GM21528 (cell line): ENCODE results near the gene GGTLC2.

Experiments used
- ATAC-seq: cut with Tn5 transposase; IDR thresholded peaks from one replicate; pipeline ENCODE4 v1.9.1; 2021; ENCODE audit warnings: mild to moderate bottlenecking, moderate library complexity; ENCODE audit not compliant: unreplicated experiment, low FRiP score

GGTLC2 gene

DNA sequence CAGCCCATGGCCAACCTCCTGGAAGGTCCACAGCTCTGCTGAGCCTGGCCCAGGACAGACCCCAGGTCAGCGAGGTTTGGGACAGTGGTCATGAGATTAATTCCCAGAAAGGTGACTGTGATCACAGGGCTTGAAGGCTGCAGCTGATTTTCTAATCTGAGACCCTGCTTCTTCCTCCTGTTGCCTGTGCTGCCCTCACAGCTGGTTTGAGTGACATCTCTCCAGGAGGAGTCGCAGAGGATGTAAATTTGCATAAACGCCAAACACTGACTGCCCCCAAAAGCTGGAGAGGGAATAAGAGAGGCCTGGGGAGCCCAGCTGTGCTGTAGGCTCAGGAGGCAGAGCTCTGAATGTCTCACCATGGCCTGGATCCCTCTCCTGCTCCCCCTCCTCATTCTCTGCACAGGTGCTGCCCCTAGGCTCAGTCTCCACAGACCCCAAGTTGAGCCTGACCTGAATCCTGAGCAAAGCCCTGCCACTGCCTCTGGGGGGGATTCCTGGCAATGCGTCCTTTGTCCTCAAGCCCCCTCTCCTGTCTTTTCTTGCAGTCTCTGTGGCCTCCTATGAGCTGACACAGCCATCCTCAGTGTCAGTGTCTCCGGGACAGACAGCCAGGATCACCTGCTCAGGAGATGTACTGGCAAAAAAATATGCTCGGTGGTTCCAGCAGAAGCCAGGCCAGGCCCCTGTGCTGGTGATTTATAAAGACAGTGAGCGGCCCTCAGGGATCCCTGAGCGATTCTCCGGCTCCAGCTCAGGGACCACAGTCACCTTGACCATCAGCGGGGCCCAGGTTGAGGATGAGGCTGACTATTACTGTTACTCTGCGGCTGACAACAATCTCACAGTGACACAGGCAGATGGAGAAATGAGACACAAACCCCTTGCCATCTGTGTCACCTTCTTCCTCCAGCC is 23.8 kb downstream of the GGTLC2 start:
- no peak for ATAC-seq

GRCh38 chr22:22669093-22669492 is 24.7 kb downstream of the GGTLC2 start:
- ATAC-seq: no peak

GRCh38 chr22:22670076-22670795 is 25.8 kb downstream of the GGTLC2 start:
- no peak for ATAC-seq

DNA sequence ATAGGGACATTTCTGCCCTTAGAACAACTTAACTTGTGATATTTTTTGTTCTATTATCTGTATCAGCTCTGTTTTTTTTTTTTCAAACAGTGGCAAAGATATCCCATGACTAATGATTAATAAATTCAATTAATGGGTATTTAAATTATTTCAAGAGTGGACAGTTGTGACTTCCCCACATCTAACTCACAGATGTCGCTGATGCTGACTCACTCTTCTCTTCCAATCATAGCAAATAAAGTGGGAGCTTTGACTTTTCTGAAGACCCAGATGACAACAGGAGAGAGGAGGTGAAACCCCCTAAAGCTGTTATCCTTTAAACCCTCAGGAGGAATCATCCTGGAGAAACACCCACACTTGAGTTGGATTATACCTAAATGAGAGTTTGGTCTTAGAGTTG is 27.1 kb downstream of the GGTLC2 start:
- no peak for ATAC-seq

- ATAC-seq: no peak
Observed at GRCh38 chr22:22673099-22673498, 28.7 kb downstream of the GGTLC2 start.

DNA sequence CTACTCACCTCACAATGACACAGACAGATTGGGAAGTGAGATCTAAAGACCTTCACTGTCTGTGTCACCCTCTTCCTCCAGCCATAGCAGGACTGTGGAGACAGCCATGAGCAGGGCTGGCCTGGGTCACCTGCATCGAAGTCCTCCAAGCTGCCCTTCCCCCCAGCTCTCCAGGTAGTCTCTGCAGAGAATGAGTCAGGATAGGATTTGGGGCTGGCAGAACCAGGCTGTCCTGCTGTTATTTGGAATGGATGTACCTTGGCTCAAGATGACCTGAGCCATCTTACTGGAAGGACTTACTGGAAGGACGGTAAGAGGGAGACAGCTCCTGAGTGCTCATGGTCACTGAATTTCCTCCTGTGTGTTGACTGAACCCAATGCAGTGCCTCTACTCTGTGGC is 29.2 kb downstream of the GGTLC2 start:
- no peak for ATAC-seq

DNA sequence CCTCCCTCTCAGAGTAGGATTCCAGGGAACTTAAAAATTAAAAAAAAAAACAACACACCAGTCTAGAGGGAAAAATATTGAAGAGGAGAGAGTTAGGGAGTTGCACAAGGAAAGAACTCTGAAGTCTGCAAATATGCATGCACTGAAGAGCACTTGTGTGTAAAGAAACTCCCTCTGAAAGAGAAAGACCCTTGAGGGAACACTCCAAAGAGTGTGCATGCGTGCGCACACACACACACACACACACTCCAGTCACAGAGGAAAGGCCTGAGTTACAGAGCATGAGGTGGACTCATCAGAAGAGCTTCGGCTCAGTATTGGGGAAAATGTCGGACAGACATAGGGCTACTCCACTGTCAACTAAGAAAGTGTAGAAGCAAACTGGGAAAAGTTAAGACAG is 30.1 kb downstream of the GGTLC2 start:
- no peak for ATAC-seq

GRCh38 chr22:22678970-22679369 is 34.6 kb downstream of the GGTLC2 start:
- ATAC-seq: no peak

DNA sequence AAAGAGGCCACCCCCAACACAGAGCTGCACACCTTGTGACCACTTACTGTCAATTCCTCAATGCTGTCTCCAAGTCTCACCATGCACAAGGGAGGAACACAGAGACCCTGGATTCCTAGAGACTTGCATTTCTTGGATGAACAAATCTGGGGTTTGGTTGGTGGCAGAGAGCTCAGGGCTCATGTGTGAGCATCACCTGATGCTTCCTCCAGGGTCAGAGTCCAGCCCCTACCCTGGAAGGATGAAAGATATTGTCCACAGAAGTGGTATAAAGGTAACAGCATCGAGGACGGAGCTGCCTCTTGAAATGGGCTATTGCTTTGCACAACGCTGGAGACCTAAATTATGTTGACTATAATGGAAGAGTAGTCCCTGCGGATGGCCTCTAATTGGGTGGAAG is 36.0 kb downstream of the GGTLC2 start:
- no peak for ATAC-seq

GRCh38 chr22:22681221-22681739 is 36.9 kb downstream of the GGTLC2 start:
- no peak for ATAC-seq

- no peak for ATAC-seq
Observed at GRCh38 chr22:22682196-22682595, 37.8 kb downstream of the GGTLC2 start.

GRCh38 chr22:22682807-22683667 is 38.6 kb downstream of the GGTLC2 start:
- ATAC-seq: no peak

- no peak for ATAC-seq
Observed at GRCh38 chr22:22683668-22684361, 39.4 kb downstream of the GGTLC2 start.

DNA sequence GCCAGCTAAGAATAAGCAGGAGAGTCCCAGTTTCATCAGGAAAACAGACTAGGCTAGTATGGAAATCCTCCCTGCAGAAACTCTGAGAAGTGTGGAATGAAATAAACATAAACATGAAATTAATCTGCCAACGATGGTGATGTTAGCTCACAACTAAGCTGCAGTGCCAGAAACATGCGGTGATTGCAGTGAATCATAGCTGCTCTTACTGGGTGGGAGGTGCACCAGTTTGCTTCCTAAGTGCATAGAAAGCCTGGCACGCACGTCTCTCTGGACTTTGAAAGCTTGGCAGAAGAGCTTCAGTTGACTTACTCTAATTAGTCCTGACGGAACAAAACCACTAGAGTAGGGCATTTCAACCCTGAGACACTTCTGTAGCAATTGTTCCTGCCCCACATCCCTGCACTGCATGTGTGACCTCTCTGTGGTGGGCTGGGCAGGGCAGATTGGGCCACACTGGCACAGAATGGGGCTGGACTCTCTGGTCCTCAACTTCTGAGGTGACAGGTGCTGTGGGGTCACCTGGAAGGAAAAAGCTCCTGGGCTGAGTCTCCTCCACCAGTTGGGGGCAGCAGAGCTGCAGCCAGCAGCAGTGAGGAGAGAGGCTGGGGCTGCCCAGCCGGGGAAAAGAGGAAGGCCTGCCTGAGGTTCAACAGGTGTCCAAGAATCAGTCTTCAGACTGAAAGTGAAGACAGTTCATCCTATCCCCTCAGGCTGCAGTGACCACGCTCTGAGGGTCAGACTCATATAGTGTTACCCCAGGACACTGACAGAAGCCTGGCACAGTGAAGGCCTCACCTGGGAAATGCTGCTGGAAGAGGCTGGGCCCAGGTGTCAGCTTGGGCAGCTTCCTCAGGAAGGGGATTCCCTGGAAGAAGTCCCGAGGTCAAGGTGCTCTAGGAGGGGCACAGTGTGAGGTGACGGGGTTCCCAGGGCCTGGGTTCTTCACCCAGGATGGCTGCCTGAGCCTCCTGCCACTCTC is 40.5 kb downstream of the GGTLC2 start:
- no peak for ATAC-seq

DNA sequence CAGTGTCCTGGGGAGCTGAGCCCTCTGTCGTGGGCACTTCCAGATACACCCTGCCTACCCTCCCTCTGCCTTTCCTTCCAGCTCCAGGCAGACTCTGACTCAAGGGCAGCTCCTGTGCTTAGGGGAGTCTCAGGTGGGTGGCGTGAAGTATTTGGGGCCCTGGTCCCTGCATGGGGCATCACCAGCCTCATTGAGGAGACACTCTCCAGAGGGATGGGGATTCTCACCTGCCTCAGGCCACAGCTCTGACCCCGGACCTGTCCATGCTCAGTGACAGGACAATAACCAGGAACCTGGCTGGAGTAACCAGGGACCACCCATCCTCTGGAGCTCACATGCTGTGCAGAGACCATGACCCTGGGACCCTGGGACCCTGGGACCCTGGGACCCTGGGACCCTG is 41.2 kb downstream of the GGTLC2 start:
- no peak for ATAC-seq

DNA sequence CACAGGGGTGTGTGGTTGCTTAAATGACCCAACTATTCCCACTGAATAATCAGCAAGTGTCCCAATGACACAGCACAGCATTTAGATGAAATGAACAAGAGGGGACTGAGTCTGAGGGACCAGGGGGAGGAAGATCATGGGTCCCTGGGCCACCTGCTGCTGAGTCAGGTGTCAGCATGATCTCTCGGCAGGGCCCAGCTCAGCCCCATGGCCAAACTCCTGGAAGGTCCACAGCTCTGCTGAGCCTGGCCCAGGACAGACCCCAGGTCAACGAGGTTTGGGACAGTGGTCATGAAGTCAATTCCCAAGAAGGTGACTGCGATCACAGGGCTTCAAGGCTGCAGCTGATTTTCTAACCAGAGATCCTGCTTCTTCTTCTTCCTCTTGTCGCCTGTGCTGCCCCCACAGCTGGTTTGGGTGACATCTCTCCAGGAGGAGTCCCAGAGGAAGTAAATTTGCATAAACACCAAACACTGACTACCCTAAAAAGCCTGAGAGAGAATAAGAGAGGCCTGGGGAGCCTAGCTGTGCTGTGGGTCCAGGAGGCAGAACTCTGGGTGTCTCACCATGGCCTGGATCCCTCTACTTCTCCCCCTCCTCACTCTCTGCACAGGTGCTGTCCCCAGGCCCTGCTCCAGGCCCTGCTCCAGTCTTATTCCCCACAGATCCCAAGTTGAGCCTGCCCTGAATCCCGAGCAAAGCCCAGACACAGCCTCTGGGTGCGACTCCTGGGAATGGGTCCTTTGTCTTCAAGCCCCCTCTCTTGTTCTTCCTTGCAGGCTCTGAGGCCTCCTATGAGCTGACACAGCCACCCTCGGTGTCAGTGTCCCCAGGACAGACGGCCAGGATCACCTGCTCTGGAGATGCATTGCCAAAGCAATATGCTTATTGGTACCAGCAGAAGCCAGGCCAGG is 42.0 kb downstream of the GGTLC2 start:
- ATAC-seq: peak; percentile 60

DNA sequence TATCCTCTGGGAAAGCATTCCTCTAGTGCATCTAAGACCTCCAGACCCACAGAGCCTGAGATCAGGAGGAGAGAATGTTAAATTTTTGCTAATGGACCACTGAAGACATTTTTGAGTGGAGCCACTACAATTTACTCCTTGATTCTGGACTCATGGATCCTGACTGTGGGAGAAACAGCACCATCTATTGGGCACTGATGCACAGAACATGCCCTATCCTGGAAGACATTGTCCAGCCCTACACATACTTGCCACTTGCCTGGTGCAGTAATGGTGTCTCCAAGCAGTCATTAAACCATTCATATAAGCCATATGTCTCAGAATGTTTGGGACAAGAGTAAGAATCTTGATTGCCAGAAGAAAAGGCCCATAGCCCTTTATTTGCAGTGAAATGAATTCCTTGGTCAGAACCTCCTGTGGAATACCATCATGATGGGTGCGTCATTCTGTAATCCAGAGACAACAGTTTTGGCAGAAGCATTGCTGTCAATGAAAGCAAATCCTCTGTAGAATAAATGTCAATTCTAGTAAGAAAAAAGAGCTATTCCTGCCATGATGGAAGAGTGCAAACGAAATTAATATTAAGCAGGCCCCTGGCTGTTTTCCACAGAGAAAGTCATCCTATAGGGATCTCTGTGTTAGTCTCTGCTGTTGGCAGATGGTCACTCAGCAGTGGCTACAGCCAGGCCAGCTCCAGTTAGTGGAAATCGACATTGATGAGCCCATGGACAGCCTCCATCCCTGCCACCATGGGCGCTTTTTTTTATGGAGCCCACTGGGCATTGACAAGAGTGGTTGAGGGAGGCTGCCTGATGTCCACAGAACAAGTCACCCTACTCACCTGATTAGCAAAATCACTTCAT is 43.5 kb downstream of the GGTLC2 start:
- ATAC-seq: no peak
